Mammary epithelial cell (primary cell): ENCODE measurements around the gene PRDM5.

Experiments used
- EZH2 ChIP-seq: IDR thresholded peaks from 2 replicates; pipeline ENCODE4 v1.6.1; 2012; ENCODE audit warnings: low read length, inconsistent platforms, borderline replicate concordance
- TF ChIP-seq, protein P1 (sequence below), 2 donors: IDR thresholded peaks in 1 of 2; conservative IDR thresholded peaks in 1 of 2; 2 replicates each; pipeline ENCODE4 v1.5.1; 2011 to 2012; ENCODE audit warnings: inconsistent platforms in 2 of 2, low read length in 2 of 2, mild to moderate bottlenecking in 2 of 2, control low read depth in 1 of 2, low read depth in 1 of 2; ENCODE audit not compliant: insufficient read depth in 1 of 2; ENCODE audit errors: extremely low read depth in 1 of 2

DNA sequence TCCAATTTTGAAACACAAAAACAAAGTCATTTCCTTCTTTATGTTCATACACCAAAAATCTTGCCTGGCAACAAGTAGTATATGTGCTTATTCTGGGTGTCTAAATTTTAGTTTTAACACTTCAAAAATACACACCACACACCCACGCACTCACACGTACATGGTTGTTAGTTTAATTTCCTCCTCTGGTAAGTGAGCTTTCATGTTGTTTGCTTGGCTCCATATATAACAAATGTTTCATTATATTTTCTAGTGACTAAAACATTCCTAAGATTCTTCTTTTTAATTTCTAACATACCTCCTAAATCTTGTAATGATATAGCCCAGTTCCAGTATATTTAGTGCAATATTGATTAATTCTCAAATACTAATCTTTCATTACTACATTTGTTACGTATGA is 80.9 kb downstream of the PRDM5 start:
- TF ChIP-seq, protein P1, sequence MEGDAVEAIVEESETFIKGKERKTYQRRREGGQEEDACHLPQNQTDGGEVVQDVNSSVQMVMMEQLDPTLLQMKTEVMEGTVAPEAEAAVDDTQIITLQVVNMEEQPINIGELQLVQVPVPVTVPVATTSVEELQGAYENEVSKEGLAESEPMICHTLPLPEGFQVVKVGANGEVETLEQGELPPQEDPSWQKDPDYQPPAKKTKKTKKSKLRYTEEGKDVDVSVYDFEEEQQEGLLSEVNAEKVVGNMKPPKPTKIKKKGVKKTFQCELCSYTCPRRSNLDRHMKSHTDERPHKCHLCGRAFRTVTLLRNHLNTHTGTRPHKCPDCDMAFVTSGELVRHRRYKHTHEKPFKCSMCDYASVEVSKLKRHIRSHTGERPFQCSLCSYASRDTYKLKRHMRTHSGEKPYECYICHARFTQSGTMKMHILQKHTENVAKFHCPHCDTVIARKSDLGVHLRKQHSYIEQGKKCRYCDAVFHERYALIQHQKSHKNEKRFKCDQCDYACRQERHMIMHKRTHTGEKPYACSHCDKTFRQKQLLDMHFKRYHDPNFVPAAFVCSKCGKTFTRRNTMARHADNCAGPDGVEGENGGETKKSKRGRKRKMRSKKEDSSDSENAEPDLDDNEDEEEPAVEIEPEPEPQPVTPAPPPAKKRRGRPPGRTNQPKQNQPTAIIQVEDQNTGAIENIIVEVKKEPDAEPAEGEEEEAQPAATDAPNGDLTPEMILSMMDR (conservative IDR thresholded peaks at IDR 0.05 in 1 of 2, IDR thresholded peaks at IDR 0.05 in 1 of 2; ENCODE audit: extremely low read depth in 1 of 2, insufficient read depth in 1 of 2, low read depth in 1 of 2, low read length in 2 of 2), result no peak
- no peak for TF ChIP-seq EZH2
